GM12878 (cell line): ENCODE data around the gene MSI2. TPM values are rescaled to one million over a fixed set of nuclear protein-coding genes. Genes with fewer than 3 reads are reported as not detected.

Experiments
- ATF7 ChIP-seq: fragments of 450-650 bp; IDR thresholded peaks from 2 replicates; pipeline ENCODE4 v1.6.1; 2016; ENCODE audit warnings: low read depth, mild to moderate bottlenecking
- BMI1 ChIP-seq: fragments of 450-650 bp; IDR thresholded peaks from 2 replicates; pipeline ENCODE4 v1.6.1; 2016; ENCODE audit warnings: mild to moderate bottlenecking, moderate library complexity, borderline replicate concordance
- CEBPZ ChIP-seq: fragments of 150-350 bp; IDR thresholded peaks from 2 replicates; pipeline ENCODE4 v1.6.1; 2016; ENCODE audit warnings: low read depth, low read length
- E2F8 ChIP-seq: fragments of 450-650 bp; IDR thresholded peaks from 2 replicates; pipeline ENCODE4 v1.6.1; 2018; ENCODE audit warnings: mild to moderate bottlenecking, low read depth, moderate library complexity; ENCODE audit not compliant: partially characterized antibody
- EP300 ChIP-seq, 2 experiments: fragments of 150-350 bp in 1 of 2; IDR thresholded peaks; 2 replicates each; pipeline ENCODE4 v1.6.1; 2011 to 2012; ENCODE audit warnings: low read depth in 2 of 2, low read length in 2 of 2, borderline replicate concordance in 1 of 2, improper control_type of control experiment in 1 of 2, inconsistent platforms in 1 of 2; ENCODE audit not compliant: control insufficient read depth in 1 of 2
- FOXM1 ChIP-seq: IDR thresholded peaks from 2 replicates; pipeline ENCODE4 v1.6.1; 2012; ENCODE audit warnings: low read depth, mild to moderate bottlenecking, inconsistent platforms, low read length, moderate library complexity
- IKZF1 ChIP-seq: fragments of 450-650 bp; conservative IDR thresholded peaks from 2 replicates; pipeline ENCODE4 v1.6.1; 2017; ENCODE audit warnings: antibody characterized with exemption, mild to moderate bottlenecking
- IRF4 ChIP-seq: IDR thresholded peaks from 2 replicates; pipeline ENCODE4 v1.6.1; 2011; ENCODE audit warnings: low read depth, low read length
- MEF2A ChIP-seq: IDR thresholded peaks from 2 replicates; pipeline ENCODE4 v1.6.1; 2011; ENCODE audit warnings: low read depth, mild to moderate bottlenecking, low read length, moderate library complexity; ENCODE audit not compliant: insufficient read depth
- MTA2 ChIP-seq: fragments of 450-650 bp; IDR thresholded peaks from 2 replicates; pipeline ENCODE4 v1.6.1; 2016; ENCODE audit warnings: low read depth, mild to moderate bottlenecking, moderate library complexity
- PRDM15 ChIP-seq: fragments of 450-650 bp; formaldehyde crosslinking; IDR thresholded peaks from 2 replicates; pipeline ENCODE4 v1.4.0; 2020; ENCODE audit warnings: mild to moderate bottlenecking, moderate library complexity
- SMARCA5 ChIP-seq: fragments of 450-650 bp; IDR thresholded peaks from 2 replicates; pipeline ENCODE4 v1.6.1; 2017; ENCODE audit warnings: mild to moderate bottlenecking
- SUPT20H ChIP-seq: IDR thresholded peaks from 2 replicates; pipeline ENCODE4 v1.6.1; 2011; ENCODE audit warnings: low read depth, mild to moderate bottlenecking, low read length, moderate library complexity, borderline replicate concordance; ENCODE audit not compliant: control insufficient read depth
- TCF7 ChIP-seq: IDR thresholded peaks from 2 replicates; pipeline ENCODE4 v1.6.1; 2014; ENCODE audit warnings: antibody characterized with exemption, borderline replicate concordance
- ZNF217 ChIP-seq: fragments of 450-650 bp; IDR thresholded peaks from 2 replicates; pipeline ENCODE4 v1.6.1; 2017; ENCODE audit warnings: antibody characterized with exemption, mild to moderate bottlenecking
- ZNF592 ChIP-seq: fragments of 450-650 bp; IDR thresholded peaks from 2 replicates; pipeline ENCODE4 v1.6.1; 2017; ENCODE audit warnings: mild to moderate bottlenecking, moderate library complexity
- polyA plus RNA-seq, 11 experiments: library from polyadenylated mRNA; depleted of rRNA in 4 of 11; unstranded in 6 of 11; stranded (reverse) in 5 of 11; fragments of >200 nt; fragmentation: Nextera tagmentation in 4 of 11; fragmentation: Illumina TruSeq in 1 of 11; extraction: Ambion mirVana in 4 of 11; extraction: Trizol in 1 of 11; gene quantifications; 1 replicate in 1 of 11; 2 replicates in 10 of 11; pipeline versions ENCODE4 v1.2.1 to v1.2.3, GENCODE V29; 2011 to 2016; ENCODE audit warnings: inconsistent platforms in 2 of 11, missing spikeins in 2 of 11, low read depth in 1 of 11
- total RNA-seq, 4 experiments: library from RNA; depleted of rRNA in 3 of 4; stranded (reverse); fragments of >200 nt in 3 of 4; fragmentation: Illumina TruSeq in 1 of 4; extraction: Trizol in 1 of 4; gene quantifications; 2 replicates each; pipeline versions ENCODE4 v1.2.1 to v1.2.3, GENCODE V29; 2013 to 2021

Gene MSI2
- total and polyA plus RNA-seq, 10 of the 15 experiments (the other 5 are each of a cell fraction or from before 2014, with no cell fraction given), result 6.1 to 76.1 (median 42.0) TPM

- TF ChIP-seq CEBPZ, result no peak
- TF ChIP-seq PRDM15 (CRISPR knock-in tag), result no peak
- peak; percentile 66 for TF ChIP-seq SMARCA5
- TF ChIP-seq TCF7, result no peak
- TF ChIP-seq MTA2, result peak; percentile 57; the same call in 1 of the 2 replicates
- no peak for TF ChIP-seq MEF2A
- TF ChIP-seq SUPT20H, result no peak
- TF ChIP-seq IKZF1, result peak; percentile 73
- no peak for TF ChIP-seq FOXM1
- no peak for TF ChIP-seq IRF4
- no peak for TF ChIP-seq ZNF592
- TF ChIP-seq E2F8, result no peak
- peak; percentile 69 for TF ChIP-seq ATF7
- TF ChIP-seq EP300 (IDR thresholded peaks at IDR 0.05; ENCODE audit: borderline replicate concordance in 1 of 2, control insufficient read depth in 1 of 2, low read depth in 2 of 2, low read length in 2 of 2), result 0 out of 4 replicates have a peak, but pooled peaks of 1 of the 2 experiments have one; percentile 26
- TF ChIP-seq BMI1, result no peak
- TF ChIP-seq ZNF217, result 0 out of 2 replicates have a peak, but pooled peaks have one; percentile 32
These were observed 347.7 kb downstream of the MSI2 start (continued) for GRCh38 chr17:57603978-57604377.
